ENCODE measurements around the gene TTYH3. TPM values are rescaled to one million over a fixed set of nuclear protein-coding genes. Genes with fewer than 3 reads are reported as not detected.

Gene TTYH3
- polyA plus RNA-seq, 1 donor (not counting 4 experiments of a cell fraction or from before 2014, with no cell fraction given) = 8.5 TPM

GRCh38 chr7:2624293-2624886, 7.4 kb upstream of the TTYH3 start:
- Histone ChIP-seq H3K27ac (ENCODE audit: control insufficient read depth, insufficient read depth, low read length) (peak overlapping the region; percentile 26), H3K4me3 (ENCODE audit: control insufficient read depth in 2 of 3, extremely low read depth in 1 of 3, insufficient read depth in 2 of 3, low read depth in 1 of 3, low read length in 3 of 3) (no peak overlapping the region), H3K27me3 (ENCODE audit: control insufficient read depth, extremely low read depth, insufficient read depth, low read length) (peaks cover 4% of the 10 kb centered on the region), H3K4me1 (ENCODE audit: control insufficient read depth, extremely low read depth, insufficient read depth, low read length) (peaks cover 9% of the 10 kb centered on the region), H3K9me1 (ENCODE audit: control insufficient read depth, extremely low read depth, insufficient read depth, low read length) (no peaks in the 10 kb centered on the region), H2AFZ (ENCODE audit: control insufficient read depth, low read length) (no peak overlapping the region), H3K36me3 (ENCODE audit: control insufficient read depth in 2 of 2, extremely low read depth in 1 of 2, insufficient read depth in 2 of 2, low read length in 2 of 2) (no peaks in the 10 kb centered on the region), H4K20me1 (ENCODE audit: control insufficient read depth, extremely low read depth, insufficient read depth, low read length) (no peaks in the 10 kb centered on the region), H3K79me2 (ENCODE audit: control insufficient read depth, insufficient read depth, low read length) (no peaks in the 10 kb centered on the region), H3K9me3 (ENCODE audit: control insufficient read depth, low read depth, low read length) (no peaks in the 10 kb centered on the region), H3K4me2 (ENCODE audit: control insufficient read depth, extremely low read depth, insufficient read depth, low read depth, low read length) (no peak overlapping the region), H3K9ac (ENCODE audit: control insufficient read depth, extremely low read depth, insufficient read depth, low read length) (no peak overlapping the region)
- dilution Hi-C loops (cut with MboI; ENCODE audit: extremely low pct_ligation_motif_present, low sequenced_read_pairs) = no loop called here
- FAIRE-seq (no peak), DNase-seq (ENCODE audit: low read depth, low spot score) (no peak)
- TF ChIP-seq EZH2 (IDR thresholded peaks at IDR 0.05; ENCODE audit: low read length) = no peak
- TF ChIP-seq CTCF (optimal IDR thresholded peaks at IDR 0.05 in 1 of 3, IDR thresholded peaks at IDR 0.05 in 1 of 3, conservative IDR thresholded peaks at IDR 0.05 in 1 of 3; ENCODE audit: extremely low read depth in 1 of 3, insufficient read depth in 2 of 3, low read length in 3 of 3) = no peak

GRCh38 chr7:2626498-2627117, 5.2 kb upstream of the TTYH3 start:
- dilution Hi-C loops (cut with MboI; ENCODE audit: extremely low pct_ligation_motif_present, low sequenced_read_pairs) = no loop called here
- no peaks in the 10 kb centered on the region for H3K79me2 ChIP-seq (ENCODE audit: control insufficient read depth, insufficient read depth, low read length)
- peaks cover 18% of the 10 kb centered on the region for H3K4me1 ChIP-seq (ENCODE audit: control insufficient read depth, extremely low read depth, insufficient read depth, low read length)

More at GRCh38 chr7:2626498-2627117, 5.2 kb upstream of the TTYH3 start:
- TF ChIP-seq CTCF (optimal IDR thresholded peaks at IDR 0.05 in 1 of 3, IDR thresholded peaks at IDR 0.05 in 1 of 3, conservative IDR thresholded peaks at IDR 0.05 in 1 of 3; ENCODE audit: extremely low read depth in 1 of 3, insufficient read depth in 2 of 3, low read length in 3 of 3) (no peak), EZH2 (IDR thresholded peaks at IDR 0.05; ENCODE audit: low read length) (no peak)
- Histone ChIP-seq H3K9ac (ENCODE audit: control insufficient read depth, extremely low read depth, insufficient read depth, low read length) (no peak overlapping the region), H4K20me1 (ENCODE audit: control insufficient read depth, extremely low read depth, insufficient read depth, low read length) (no peaks in the 10 kb centered on the region), H2AFZ (ENCODE audit: control insufficient read depth, low read length) (no peak overlapping the region), H3K9me1 (ENCODE audit: control insufficient read depth, extremely low read depth, insufficient read depth, low read length) (no peaks in the 10 kb centered on the region), H3K36me3 (ENCODE audit: control insufficient read depth in 2 of 2, extremely low read depth in 1 of 2, insufficient read depth in 2 of 2, low read length in 2 of 2) (no peaks in the 10 kb centered on the region), H3K4me3 (ENCODE audit: control insufficient read depth in 2 of 3, extremely low read depth in 1 of 3, insufficient read depth in 2 of 3, low read depth in 1 of 3, low read length in 3 of 3) (no peak overlapping the region), H3K27me3 (ENCODE audit: control insufficient read depth, extremely low read depth, insufficient read depth, low read length) (peaks cover 8% of the 10 kb centered on the region), H3K27ac (ENCODE audit: control insufficient read depth, insufficient read depth, low read length) (no peak overlapping the region), H3K9me3 (ENCODE audit: control insufficient read depth, low read depth, low read length) (no peaks in the 10 kb centered on the region), H3K4me2 (ENCODE audit: control insufficient read depth, extremely low read depth, insufficient read depth, low read depth, low read length) (no peak overlapping the region)
- FAIRE-seq = no peak
- DNase-seq (ENCODE audit: low read depth, low spot score) = no peak
